Stomach smooth muscle (tissue), 2 donors: ENCODE data around the gene EPHA4.

ENCODE experiments used
- H3K27ac ChIP-seq: one replicate; pipeline ENCODE4 v1.7.0; 2013; ENCODE audit warnings: mild to moderate bottlenecking, low read length, inconsistent platforms
- H3K27me3 ChIP-seq, 2 donors: one replicate each; pipeline ENCODE4 v1.7.0; 2013; ENCODE audit warnings: low read length in 2 of 2; ENCODE audit not compliant: insufficient read depth in 2 of 2, control insufficient read depth in 1 of 2
- H3K36me3 ChIP-seq, 2 donors: one replicate each; pipeline ENCODE4 v1.7.0; 2013; ENCODE audit warnings: low read length in 2 of 2; ENCODE audit not compliant: control insufficient read depth in 2 of 2, insufficient read depth in 2 of 2
- H3K4me1 ChIP-seq: one replicate; pipeline ENCODE4 v1.7.0; 2013; ENCODE audit warnings: low read length; ENCODE audit not compliant: control insufficient read depth, insufficient read depth
- H3K4me3 ChIP-seq, 2 donors: one replicate each; pipeline ENCODE4 v1.7.0; 2013; ENCODE audit warnings: low read length in 2 of 2
- H3K9ac ChIP-seq, 2 donors: one replicate each; pipeline ENCODE4 v1.7.0; 2013; ENCODE audit warnings: low read length in 2 of 2, mild to moderate bottlenecking in 1 of 2
- H3K9me3 ChIP-seq, 2 donors: one replicate each; pipeline ENCODE4 v1.7.0; 2013; ENCODE audit warnings: low read length in 2 of 2; ENCODE audit not compliant: control insufficient read depth in 2 of 2
- donor health status: healthy.
- donor health status: Pancreatic carcinoma.

Gene EPHA4

DNA sequence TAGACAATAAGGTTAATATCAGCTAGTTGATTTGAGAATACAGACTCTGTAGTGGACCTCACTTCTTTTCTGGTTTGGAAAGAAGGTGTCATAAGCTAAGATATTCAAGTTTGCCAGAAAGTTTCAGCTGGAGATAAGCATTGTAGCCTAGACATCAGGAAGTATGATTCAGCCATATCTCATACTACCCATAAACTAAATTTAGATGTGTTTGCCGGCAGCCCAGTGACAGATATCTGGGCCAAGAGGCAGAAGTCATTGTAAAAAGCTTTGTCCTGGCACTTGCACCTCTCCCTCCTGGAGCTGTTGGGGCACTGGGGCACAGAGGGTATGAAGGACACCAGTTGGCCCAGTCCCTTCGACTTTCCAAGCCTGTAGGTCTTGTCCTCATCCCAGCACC lies 128.0 kb downstream of the EPHA4 start:
- no peak overlapping the region for H3K4me3 ChIP-seq
- peaks cover 6% of the 10 kb centered on the region for H3K4me1 ChIP-seq
- no peak overlapping the region for H3K27ac ChIP-seq
- peaks cover 8 to 15% of the 10 kb centered on the region in 2 donors for H3K36me3 ChIP-seq
- no peaks in the 10 kb centered on the region for H3K27me3 ChIP-seq
- no peak overlapping the region for H3K9ac ChIP-seq
- no peaks in the 10 kb centered on the region for H3K9me3 ChIP-seq

DNA sequence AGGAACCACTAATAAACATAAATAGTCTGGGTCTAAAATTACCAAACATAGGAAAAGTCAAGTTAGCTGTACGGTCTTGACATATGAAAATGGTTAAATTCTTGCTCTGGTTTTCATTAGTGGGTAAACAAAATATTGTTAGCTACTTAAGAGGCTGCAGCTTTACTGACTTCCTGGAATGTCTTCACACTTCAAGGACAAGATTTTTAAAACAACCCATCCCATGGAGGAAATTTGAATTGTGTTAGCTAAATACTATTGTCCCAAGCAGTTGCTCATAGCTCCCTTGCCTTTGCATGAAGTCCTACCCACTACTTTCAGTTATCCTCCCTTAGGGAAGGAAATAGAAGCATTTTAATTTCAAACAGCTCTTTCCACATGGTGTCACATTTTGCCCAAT lies 128.5 kb downstream of the EPHA4 start:
- H3K36me3 ChIP-seq, result peaks cover 8 to 15% of the 10 kb centered on the region in 2 donors
- H3K27ac ChIP-seq, result no peak overlapping the region
- H3K4me1 ChIP-seq, result peaks cover 6% of the 10 kb centered on the region
- no peaks in the 10 kb centered on the region for H3K27me3 ChIP-seq
- no peak overlapping the region for H3K4me3 ChIP-seq
- no peak overlapping the region for H3K9ac ChIP-seq
- H3K9me3 ChIP-seq, result no peaks in the 10 kb centered on the region

DNA sequence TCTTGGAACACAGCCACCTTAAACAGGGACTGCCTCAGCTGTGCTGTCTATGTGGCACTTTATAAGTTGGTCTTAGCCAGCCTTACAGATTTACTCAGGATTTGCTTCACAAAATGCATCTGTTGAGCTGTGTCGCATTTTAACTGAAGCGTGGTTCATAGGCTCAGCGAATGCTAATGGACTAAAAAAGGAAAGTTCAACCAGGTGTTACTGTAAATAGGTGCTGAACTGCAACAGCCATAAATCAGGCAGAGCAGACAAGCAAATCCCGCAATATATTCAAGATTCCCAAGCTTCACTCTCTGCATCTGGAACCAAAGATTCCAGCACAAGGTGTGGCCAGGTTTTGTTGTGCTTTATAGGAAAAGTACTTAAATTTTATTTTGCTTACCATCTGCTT lies 130.0 kb downstream of the EPHA4 start:
- peaks cover 6% of the 10 kb centered on the region for H3K4me1 ChIP-seq
- no peak overlapping the region for H3K27ac ChIP-seq
- no peaks in the 10 kb centered on the region for H3K27me3 ChIP-seq
- no peak overlapping the region for H3K4me3 ChIP-seq
- H3K36me3 ChIP-seq, result peaks cover 8 to 15% of the 10 kb centered on the region in 2 donors
- no peaks in the 10 kb centered on the region for H3K9me3 ChIP-seq
- no peak overlapping the region for H3K9ac ChIP-seq

DNA sequence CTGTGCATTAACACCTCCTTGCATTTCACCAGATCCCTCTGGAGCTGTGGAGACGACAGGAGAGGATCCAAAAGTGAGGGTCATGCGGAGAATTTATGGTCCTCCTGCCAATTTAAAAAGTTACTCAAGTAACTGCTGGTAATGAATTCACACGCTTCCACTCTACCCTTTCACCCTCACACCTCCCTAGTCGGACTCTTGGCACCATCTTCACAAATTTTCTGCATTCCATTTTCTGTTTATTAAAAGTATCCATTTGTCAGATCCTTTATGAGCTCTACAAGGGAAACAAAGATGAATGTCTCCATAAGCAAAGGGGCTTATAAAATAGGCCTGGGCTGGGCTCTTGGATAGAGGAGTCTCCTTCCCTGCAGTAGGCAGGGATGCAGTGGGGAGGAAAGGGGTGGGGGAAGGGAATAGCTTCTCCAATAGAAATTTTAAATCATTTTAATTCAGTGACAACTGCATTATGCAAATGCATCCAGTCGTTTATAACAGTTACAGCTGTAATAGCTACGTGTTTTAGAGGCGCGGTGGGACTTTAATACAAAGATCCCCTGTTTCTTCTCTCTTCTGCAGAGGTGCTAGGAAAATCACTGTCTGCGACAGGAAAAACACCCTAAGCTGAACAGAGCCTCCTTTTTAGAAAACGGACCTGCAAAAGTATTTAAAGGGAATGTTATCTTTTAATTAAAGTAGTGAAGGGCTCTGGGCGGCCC lies 132.2 kb downstream of the EPHA4 start:
- Histone ChIP-seq H3K36me3 (peaks cover 8 to 18% of the 10 kb centered on the region in 2 donors), H3K4me1 (peaks cover 6% of the 10 kb centered on the region), H3K27me3 (no peaks in the 10 kb centered on the region), H3K27ac (no peak overlapping the region), H3K9ac (no peak overlapping the region), H3K9me3 (no peaks in the 10 kb centered on the region), H3K4me3 (no peak overlapping the region)

DNA sequence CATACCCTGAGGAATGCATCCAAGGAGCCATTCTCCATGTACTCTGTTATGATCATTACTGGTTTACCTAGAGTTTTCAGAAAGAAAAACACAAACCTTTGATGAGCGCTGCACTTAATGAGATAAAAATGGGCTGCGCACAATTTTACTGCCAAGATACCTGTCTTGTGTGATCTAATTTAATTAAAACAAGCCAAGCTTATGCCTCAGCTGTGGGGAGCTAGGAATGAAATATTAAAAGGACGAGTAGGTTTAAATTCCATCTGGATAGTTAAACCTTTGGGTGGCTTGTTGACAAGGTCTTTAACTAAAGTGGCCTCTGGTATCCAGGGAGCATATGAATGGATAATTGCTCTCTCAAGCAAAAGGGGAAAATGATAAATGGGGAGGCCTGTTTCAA lies 135.0 kb downstream of the EPHA4 start:
- peaks cover 6% of the 10 kb centered on the region for H3K4me1 ChIP-seq
- H3K4me3 ChIP-seq, result no peak overlapping the region
- H3K9me3 ChIP-seq, result no peaks in the 10 kb centered on the region
- no peaks in the 10 kb centered on the region for H3K27me3 ChIP-seq
- no peak overlapping the region for H3K27ac ChIP-seq
- H3K36me3 ChIP-seq, result peaks cover 6 to 8% of the 10 kb centered on the region in 2 donors
- no peak overlapping the region for H3K9ac ChIP-seq

DNA sequence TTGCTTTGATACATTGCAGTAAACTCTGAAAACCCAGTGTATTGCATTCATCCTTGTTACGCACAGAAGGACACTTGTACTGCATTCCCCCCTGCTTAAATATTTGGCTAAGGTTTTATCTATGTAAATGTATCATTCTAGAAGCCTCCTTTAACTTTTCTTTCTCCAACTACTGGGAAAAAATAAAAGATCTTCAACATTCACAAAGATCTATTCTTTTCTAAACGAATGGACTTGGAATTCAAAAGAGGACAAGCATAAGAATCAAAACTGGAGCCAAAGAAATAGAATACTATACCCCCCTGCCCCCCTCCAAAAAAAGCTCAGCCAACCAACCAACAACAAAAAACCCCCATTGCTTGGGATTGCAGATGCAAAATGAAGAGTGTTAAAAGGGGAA lies 136.9 kb downstream of the EPHA4 start:
- H3K4me1 ChIP-seq, result peaks cover 10% of the 10 kb centered on the region
- peaks cover 2 to 3% of the 10 kb centered on the region in 2 donors for H3K36me3 ChIP-seq
- H3K27me3 ChIP-seq, result no peaks in the 10 kb centered on the region
- no peaks in the 10 kb centered on the region for H3K9me3 ChIP-seq
- no peak overlapping the region for H3K9ac ChIP-seq
- H3K4me3 ChIP-seq, result no peak overlapping the region
- H3K27ac ChIP-seq, result no peak overlapping the region

DNA sequence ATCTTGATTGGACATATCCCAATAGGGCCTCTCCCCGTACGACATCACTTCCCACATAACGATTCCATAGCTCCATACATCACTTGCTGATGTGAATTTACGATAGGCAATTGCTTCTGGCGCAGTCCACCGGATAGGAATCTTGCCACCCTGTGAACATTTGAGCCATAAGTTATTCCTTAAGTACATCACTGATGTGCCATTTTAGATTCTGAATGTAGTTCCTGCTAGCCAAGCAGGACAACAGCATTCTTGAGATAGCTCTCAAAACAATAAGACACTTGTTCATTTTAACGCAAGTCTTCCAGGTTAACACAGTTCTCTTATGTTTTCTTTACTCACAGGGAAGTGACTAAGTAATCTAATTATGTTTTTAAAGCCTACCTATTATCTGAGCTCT lies 138.0 kb downstream of the EPHA4 start:
- Histone ChIP-seq H3K9me3 (no peaks in the 10 kb centered on the region), H3K36me3 (peaks cover 0 to 3% of the 10 kb centered on the region in 2 donors), H3K4me3 (no peak overlapping the region), H3K27ac (no peak overlapping the region), H3K4me1 (peaks cover 8% of the 10 kb centered on the region), H3K9ac (no peak overlapping the region), H3K27me3 (no peaks in the 10 kb centered on the region)

DNA sequence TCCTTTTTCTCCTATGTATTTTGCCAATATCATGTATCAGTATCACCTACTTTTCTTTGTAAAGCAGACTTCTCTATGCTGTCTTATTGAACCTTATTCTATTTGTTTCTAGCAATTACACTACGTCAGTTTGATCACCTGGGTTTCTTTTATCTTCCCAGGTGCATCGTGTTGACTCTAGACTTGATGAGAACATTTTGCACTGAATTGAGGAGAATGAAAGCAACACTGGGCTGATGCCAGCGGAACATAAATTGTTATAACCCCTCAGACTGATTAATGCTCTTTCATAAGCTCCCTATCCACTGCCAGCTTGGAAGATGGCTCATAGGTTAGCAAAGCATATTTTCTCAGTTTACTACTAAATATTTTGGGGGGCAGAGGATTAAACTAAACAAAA lies 140.6 kb downstream of the EPHA4 start:
- H3K36me3 ChIP-seq, result peaks cover 0 to 5% of the 10 kb centered on the region in 2 donors
- H3K4me1 ChIP-seq, result peaks cover 8% of the 10 kb centered on the region
- H3K27ac ChIP-seq, result no peak overlapping the region
- no peaks in the 10 kb centered on the region for H3K9me3 ChIP-seq
- no peak overlapping the region for H3K9ac ChIP-seq
- H3K4me3 ChIP-seq, result no peak overlapping the region
- no peaks in the 10 kb centered on the region for H3K27me3 ChIP-seq

DNA sequence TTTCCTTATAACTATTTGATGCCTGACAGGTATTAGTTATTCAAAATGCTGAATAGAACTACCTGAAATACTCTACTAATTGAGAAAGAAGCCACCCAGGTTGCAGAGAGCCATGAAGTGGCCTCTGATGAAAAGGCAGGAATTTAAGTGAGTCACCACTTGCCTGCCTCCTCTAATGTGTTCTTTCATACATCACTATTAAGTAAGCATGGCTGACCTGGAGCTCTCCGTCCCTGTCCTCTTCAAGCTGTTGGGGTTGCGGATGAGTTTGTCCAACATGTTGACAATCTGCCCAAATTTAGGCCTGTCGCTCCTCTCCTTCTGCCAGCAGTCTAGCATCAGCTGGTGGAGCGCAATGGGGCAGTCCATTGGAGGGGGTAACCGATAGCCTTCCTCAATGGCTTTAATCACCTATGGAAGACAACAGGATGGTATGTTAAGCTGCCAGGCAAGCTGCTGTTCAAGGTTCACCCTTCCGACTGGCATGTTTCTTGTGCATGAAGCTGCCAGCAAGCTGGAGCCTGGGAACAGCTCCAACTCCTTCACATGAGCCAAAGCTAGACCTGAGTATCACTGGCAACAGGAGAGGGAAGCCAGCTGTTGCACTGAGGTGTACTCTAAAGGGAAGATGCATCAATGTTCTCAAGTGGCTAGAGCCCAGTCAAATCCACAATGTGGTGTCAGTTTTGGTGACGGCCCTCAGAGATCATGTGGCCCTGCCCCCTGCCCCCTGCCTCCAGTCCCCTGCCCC lies 142.2 kb downstream of the EPHA4 start:
- no peaks in the 10 kb centered on the region for H3K27me3 ChIP-seq
- H3K9me3 ChIP-seq, result no peaks in the 10 kb centered on the region
- H3K4me1 ChIP-seq, result peaks cover 8% of the 10 kb centered on the region
- peak overlapping the region; percentile 42 for H3K27ac ChIP-seq
- H3K4me3 ChIP-seq, result peak overlapping the region in 1 of 2 donors; percentile 9
- no peak overlapping the region for H3K9ac ChIP-seq
- H3K36me3 ChIP-seq, result peaks cover 0 to 2% of the 10 kb centered on the region in 2 donors

DNA sequence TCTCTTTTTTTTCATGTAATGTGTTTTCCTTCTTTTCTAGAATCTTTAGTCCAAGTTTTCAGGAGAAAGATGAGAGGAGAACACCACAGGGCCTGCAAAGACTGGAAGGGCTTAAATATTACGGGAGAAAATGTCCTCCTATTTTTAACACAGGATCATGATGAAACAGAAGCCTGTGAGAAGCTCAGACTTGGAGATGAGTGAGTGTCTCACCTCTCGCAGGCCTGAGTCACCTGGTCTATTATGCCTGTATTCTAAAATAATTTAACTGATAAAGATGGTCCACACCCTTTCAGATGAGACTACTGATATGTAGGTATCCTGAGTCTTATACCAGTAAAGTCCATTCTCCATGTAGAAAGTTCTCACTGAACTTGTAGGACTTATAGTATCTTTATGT lies 143.2 kb downstream of the EPHA4 start:
- H3K4me3 ChIP-seq, result no peak overlapping the region
- no peak overlapping the region for H3K9ac ChIP-seq
- H3K9me3 ChIP-seq, result no peaks in the 10 kb centered on the region
- H3K4me1 ChIP-seq, result peaks cover 8% of the 10 kb centered on the region
- H3K27ac ChIP-seq, result no peak overlapping the region
- H3K36me3 ChIP-seq, result peaks cover 3 to 7% of the 10 kb centered on the region in 2 donors
- no peaks in the 10 kb centered on the region for H3K27me3 ChIP-seq

DNA sequence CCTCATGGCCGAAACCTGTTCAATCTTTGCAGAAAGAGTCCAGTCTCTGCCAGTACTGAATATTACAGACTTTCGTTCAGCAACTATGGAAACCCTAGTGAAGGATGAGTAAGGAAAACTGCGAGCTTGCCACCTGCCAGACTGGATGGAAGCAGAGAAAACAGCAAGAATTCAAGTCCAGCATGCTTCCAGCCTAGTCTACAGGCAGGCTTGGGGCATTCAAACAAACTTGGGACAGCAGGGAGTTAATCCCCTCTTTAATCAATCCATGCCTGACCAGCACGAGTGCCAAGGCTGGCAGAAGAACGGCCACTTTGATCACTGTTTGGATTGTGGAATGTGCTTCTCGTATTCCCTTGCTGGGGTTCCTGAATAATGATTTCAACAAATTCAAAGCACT lies 145.2 kb downstream of the EPHA4 start:
- Histone ChIP-seq H3K36me3 (peaks cover 3 to 7% of the 10 kb centered on the region in 2 donors), H3K27ac (no peak overlapping the region), H3K4me1 (peaks cover 8% of the 10 kb centered on the region), H3K27me3 (no peaks in the 10 kb centered on the region), H3K4me3 (no peak overlapping the region), H3K9ac (no peak overlapping the region), H3K9me3 (no peaks in the 10 kb centered on the region)
